Endothelial cell of umbilical vein (primary cell): ENCODE data around the gene RAPGEF6. TPM values are rescaled to one million over a fixed set of nuclear protein-coding genes. Genes with fewer than 3 reads are reported as not detected.

Experiments
- BruUV-seq: library from RNA; stranded (reverse); fragments of 400-500 nt; replicated peaks from 2 replicates; lab custom pipeline; 2021; lab: Mats Ljungman, UMichigan
- CTCF ChIA-PET: fragments of 300-600, 350-600 bp; sonication (Branson Sonifier 250); formaldehyde crosslinking; loops from one replicate; lab custom pipeline; 2021; ENCODE audit warnings: antibody characterized with exemption, inconsistent platforms; lab: Charles Lee
- POLR2A ChIA-PET: fragments of 300-600, 350-600 bp; sonication (Branson Sonifier 250); formaldehyde crosslinking; loops from one replicate; lab custom pipeline; 2021; ENCODE audit warnings: antibody characterized with exemption, inconsistent platforms; lab: Charles Lee
- DNase-seq: peaks from one replicate; pipeline ENCODE4 v3.0.0-alpha.2; 2011; ENCODE audit warnings: low read depth, low spot score
- FAIRE-seq: peaks from 2 replicates; lab custom pipeline; 2011; peaks lifted over from hg19 to GRCh38; lab: Jason Lieb, UNC
- H2AFZ ChIP-seq: 2 replicates; pipeline ENCODE4 v1.6.0; 2012; ENCODE audit warnings: low read depth, low read length, control low read depth, inconsistent platforms
- H3K27ac ChIP-seq: 2 replicates; pipeline ENCODE4 v1.5.1; 2011; ENCODE audit warnings: low read depth, mild to moderate bottlenecking, control low read depth, low read length, moderate library complexity; ENCODE audit not compliant: insufficient read depth
- H3K27me3 ChIP-seq, 2 experiments: 2 replicates each; pipeline versions ENCODE4 v1.6.0 to v1.6.1; 2011; ENCODE audit warnings: low read length in 2 of 2, mixed read lengths in 1 of 2; ENCODE audit not compliant: control insufficient read depth in 2 of 2, insufficient read depth in 2 of 2
- H3K36me3 ChIP-seq, 2 experiments: 2 replicates in 1 of 2; 3 replicates in 1 of 2; pipeline ENCODE4 v1.5.1; 2011; ENCODE audit warnings: low read length in 2 of 2, mild to moderate bottlenecking in 1 of 2, moderate library complexity in 1 of 2; ENCODE audit not compliant: control insufficient read depth in 2 of 2, insufficient read depth in 2 of 2; ENCODE audit errors: extremely low read depth in 1 of 2
- H3K4me1 ChIP-seq: 3 replicates; pipeline ENCODE4 v1.5.1; 2011; ENCODE audit warnings: mild to moderate bottlenecking, low read length; ENCODE audit not compliant: control insufficient read depth, insufficient read depth; ENCODE audit errors: extremely low read depth
- H3K4me2 ChIP-seq: 2 replicates; pipeline ENCODE4 v1.6.1; 2011; ENCODE audit warnings: low read length, control low read depth, mixed read lengths; ENCODE audit not compliant: insufficient read depth
- H3K4me3 ChIP-seq, 3 experiments: fragments of 200-600 bp in 1 of 3; sonication (generic), shearing (Covaris generic) in 1 of 3; replicated peaks in 1 of 3; 2 replicates each; pipeline ENCODE4 v1.5.1; 2011 to 2016; ENCODE audit warnings: control low read depth in 3 of 3, low read length in 3 of 3, mild to moderate bottlenecking in 2 of 3, inconsistent platforms in 1 of 3, low read depth in 1 of 3, moderate library complexity in 1 of 3; ENCODE audit not compliant: insufficient read depth in 1 of 3
- H3K79me2 ChIP-seq: 2 replicates; pipeline ENCODE4 v1.6.0; 2012; ENCODE audit warnings: low read length, inconsistent platforms; ENCODE audit not compliant: control insufficient read depth, insufficient read depth
- H3K9ac ChIP-seq: replicated peaks from 2 replicates; pipeline ENCODE3; 2011; ENCODE audit warnings: low read length, control low read depth; ENCODE audit not compliant: insufficient read depth; ENCODE audit errors: extremely low read depth
- H3K9me1 ChIP-seq: replicated peaks from 3 replicates; pipeline ENCODE4 v1.6.0; 2011; ENCODE audit warnings: mild to moderate bottlenecking, low read length; ENCODE audit not compliant: control insufficient read depth, insufficient read depth; ENCODE audit errors: extremely low read depth
- H3K9me3 ChIP-seq: replicated peaks from 2 replicates; pipeline ENCODE4 v1.5.1; 2012; ENCODE audit warnings: low read length, inconsistent platforms; ENCODE audit not compliant: control insufficient read depth, insufficient read depth
- H4K20me1 ChIP-seq: replicated peaks from 2 replicates; pipeline ENCODE3; 2011; ENCODE audit warnings: mild to moderate bottlenecking, low read length; ENCODE audit not compliant: control insufficient read depth, insufficient read depth; ENCODE audit errors: extremely low read depth
- CTCF ChIP-seq, 2 donors: IDR thresholded peaks; 1 replicate in 1 of 2; 2 replicates in 1 of 2; pipeline ENCODE4 v1.5.1; 2011; ENCODE audit warnings: low read length in 2 of 2, mild to moderate bottlenecking in 2 of 2, moderate library complexity in 2 of 2, control low read depth in 1 of 2, inconsistent platforms in 1 of 2, low read depth in 1 of 2; ENCODE audit not compliant: insufficient read depth in 1 of 2; ENCODE audit errors: extremely low read depth in 1 of 2
- EZH2 ChIP-seq: IDR thresholded peaks from 2 replicates; pipeline ENCODE4 v1.6.1; 2012; ENCODE audit warnings: borderline replicate concordance, low read depth, mild to moderate bottlenecking, moderate library complexity, low read length, inconsistent platforms; ENCODE audit not compliant: severe bottlenecking
- FOS ChIP-seq: IDR thresholded peaks from 2 replicates; pipeline ENCODE4 v1.6.1; 2011; ENCODE audit warnings: mild to moderate bottlenecking, low read length, moderate library complexity, borderline replicate concordance; ENCODE audit not compliant: insufficient read depth
- JUN ChIP-seq: IDR thresholded peaks from 2 replicates; pipeline ENCODE4 v1.6.1; 2011; ENCODE audit warnings: borderline replicate concordance, low read depth; ENCODE audit not compliant: insufficient read length, insufficient read depth
- MYC ChIP-seq: IDR thresholded peaks from one replicate; pipeline ENCODE4 v1.6.1; 2011; ENCODE audit warnings: mild to moderate bottlenecking, low read depth, low read length
- POLR2A ChIP-seq: IDR thresholded peaks from 2 replicates; pipeline ENCODE4 v1.6.1; 2012; ENCODE audit warnings: low read depth, mild to moderate bottlenecking, control low read depth, low read length
- POLR2AphosphoS5 ChIP-seq: IDR thresholded peaks from 2 replicates; pipeline ENCODE4 v1.6.1; 2012; ENCODE audit warnings: low read depth, mild to moderate bottlenecking, control low read depth, low read length, moderate library complexity; ENCODE audit not compliant: insufficient read depth
- dilution Hi-C: fragments of 300-500 bp; cut with MboI; formaldehyde crosslinking; loops from one replicate; pipeline ENCODE4 v1.15.0; 2019; ENCODE audit warnings: low sequenced_read_pairs; ENCODE audit not compliant: extremely low pct_ligation_motif_present
- intact Hi-C: fragments of 100-400 bp; cut with micrococcal nuclease; formaldehyde crosslinking; loops from one replicate; pipeline ENCODE4 v1.10.0; 2022
- polyA plus RNA-seq, 4 experiments: library from polyadenylated mRNA; depleted of rRNA in 3 of 4; stranded (reverse) in 3 of 4; unstranded in 1 of 4; fragments of >200 nt; gene quantifications; 2 replicates each; pipeline versions ENCODE4 v1.2.1 to v1.2.3, GENCODE V29; 2011 to 2012; ENCODE audit warnings: missing spikeins in 1 of 4
- total RNA-seq: library from RNA; stranded (reverse); gene quantifications from 2 replicates; pipeline ENCODE4 v1.2.3, GENCODE V29; 2021

The RAPGEF6 gene
- total and polyA plus RNA-seq, 2 donors (not counting 3 experiments of a cell fraction or from before 2014, with no cell fraction given): 3.5 to 17.5 TPM

GRCh38 chr5:131641494-131641893 is 6.5 kb upstream of the RAPGEF6 start:
- dilution Hi-C loops (no loop called here), intact Hi-C loops (no loop called here)
- Histone ChIP-seq H2AFZ (no peak overlapping the region), H3K4me1 (peaks cover 3% of the 10 kb centered on the region), H3K4me3 (no peak overlapping the region), H3K9ac (no peak overlapping the region), H4K20me1 (no peaks in the 10 kb centered on the region), H3K36me3 (peaks cover 2 to 4% of the 10 kb centered on the region in 2 experiments), H3K4me2 (no peak overlapping the region), H3K27ac (no peak overlapping the region), H3K9me1 (no peaks in the 10 kb centered on the region), H3K9me3 (no peaks in the 10 kb centered on the region), H3K79me2 (no peaks in the 10 kb centered on the region), H3K27me3 (no peaks in the 10 kb centered on the region)
- no peak for DNase-seq
- no TSS peak for BruUV-seq
- CTCF ChIA-PET: interaction anchor here (0.9 to 3.0 kb wide), 6 partner anchors 10 to 1742 kb away, joined by 3 to 17 read pairs (median 4); no protein-coding TSS in a partner anchor
- FAIRE-seq: no peak
- POLR2A ChIA-PET: no interaction called here
- no peak for TF ChIP-seq CTCF (IDR thresholded peaks at IDR 0.05; ENCODE audit: extremely low read depth in 1 of 2, insufficient read depth in 1 of 2, low read depth in 1 of 2, low read length in 2 of 2)
- TF ChIP-seq POLR2AphosphoS5: no peak
- TF ChIP-seq MYC: no peak
- no peak for TF ChIP-seq POLR2A
- no peak for TF ChIP-seq FOS
- TF ChIP-seq JUN: no peak
- no peak for TF ChIP-seq EZH2
